DMS 273 (cell line): ENCODE measurements around the gene CD4.
A peak's percentile ranks its signal among the peaks of the same experiment; 100 is the strongest.
"Not testable (repeated sequence)": the region's sequence is repeated elsewhere in the genome, so short reads cannot be mapped to it uniquely, and the experiment has no call there.

Experiments
- DNase-seq: peaks from one replicate; lab custom pipeline; 2025; ENCODE audit not compliant: unreplicated experiment; lab: John Stamatoyannopoulos, UW

CD4 gene

DNA sequence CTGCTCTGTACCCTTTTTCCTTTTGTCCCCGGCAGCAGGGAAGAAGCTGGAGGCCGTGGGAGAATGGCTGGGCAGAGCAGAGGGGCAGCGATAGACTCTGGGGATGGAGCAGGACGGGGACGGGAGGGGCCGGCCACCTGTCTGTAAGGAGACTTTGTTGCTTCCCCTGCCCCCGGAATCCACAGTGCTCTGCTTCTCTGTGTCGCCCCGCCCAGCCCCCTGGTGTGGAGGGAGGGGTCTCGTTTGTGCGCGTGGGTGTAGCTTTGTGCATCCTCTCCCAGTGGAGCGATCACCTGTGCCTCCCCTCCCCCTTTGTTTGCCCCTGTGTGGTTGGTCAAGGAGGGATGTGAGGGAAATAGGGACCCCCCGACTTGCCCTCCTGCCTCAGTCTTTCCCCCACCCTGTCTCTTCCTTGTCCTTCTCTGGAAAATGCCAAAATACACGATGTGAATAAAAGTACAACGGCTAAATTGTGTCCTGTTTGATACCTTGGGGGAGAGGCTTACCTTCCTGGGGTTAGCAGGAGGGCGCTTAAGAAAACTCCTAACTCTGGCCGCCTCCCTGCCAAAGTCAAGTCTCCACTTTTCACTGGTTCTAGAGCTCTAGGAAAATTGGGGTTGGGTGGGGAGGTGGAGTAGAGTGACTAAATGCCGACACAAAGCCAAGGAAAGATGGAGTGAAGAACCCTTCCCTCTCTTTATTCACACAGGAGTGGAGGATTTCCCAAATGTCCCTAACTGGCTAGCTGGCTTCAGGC lies 77.0 kb downstream of the CD4 start:
- DNase-seq: no peak

DNA sequence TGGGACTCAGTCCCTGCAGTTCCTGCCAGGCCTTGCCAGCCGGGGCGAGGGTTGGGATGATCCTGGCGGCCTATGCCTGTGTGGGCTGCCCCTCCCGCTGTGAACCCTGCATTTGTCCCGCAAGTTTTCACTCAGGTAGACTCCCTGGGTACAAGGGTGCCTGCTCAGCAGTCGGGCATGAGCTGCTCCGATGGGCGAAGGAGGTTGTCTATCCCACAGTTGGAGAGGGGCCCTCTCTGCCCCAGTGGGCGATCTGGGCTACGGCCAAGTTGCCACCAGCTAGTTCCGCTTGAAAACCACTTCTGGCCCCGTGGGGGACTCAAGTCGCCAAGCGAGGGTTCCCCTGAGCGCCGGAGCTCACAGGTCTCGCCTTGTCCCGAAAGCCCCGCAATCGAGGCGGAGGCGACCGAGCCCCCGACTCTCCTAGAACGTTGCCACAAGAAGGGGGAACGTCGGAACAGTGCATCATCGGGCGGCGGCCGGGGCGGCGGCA lies 77.6 kb downstream of the CD4 start:
- peak; percentile 69 for DNase-seq

DNA sequence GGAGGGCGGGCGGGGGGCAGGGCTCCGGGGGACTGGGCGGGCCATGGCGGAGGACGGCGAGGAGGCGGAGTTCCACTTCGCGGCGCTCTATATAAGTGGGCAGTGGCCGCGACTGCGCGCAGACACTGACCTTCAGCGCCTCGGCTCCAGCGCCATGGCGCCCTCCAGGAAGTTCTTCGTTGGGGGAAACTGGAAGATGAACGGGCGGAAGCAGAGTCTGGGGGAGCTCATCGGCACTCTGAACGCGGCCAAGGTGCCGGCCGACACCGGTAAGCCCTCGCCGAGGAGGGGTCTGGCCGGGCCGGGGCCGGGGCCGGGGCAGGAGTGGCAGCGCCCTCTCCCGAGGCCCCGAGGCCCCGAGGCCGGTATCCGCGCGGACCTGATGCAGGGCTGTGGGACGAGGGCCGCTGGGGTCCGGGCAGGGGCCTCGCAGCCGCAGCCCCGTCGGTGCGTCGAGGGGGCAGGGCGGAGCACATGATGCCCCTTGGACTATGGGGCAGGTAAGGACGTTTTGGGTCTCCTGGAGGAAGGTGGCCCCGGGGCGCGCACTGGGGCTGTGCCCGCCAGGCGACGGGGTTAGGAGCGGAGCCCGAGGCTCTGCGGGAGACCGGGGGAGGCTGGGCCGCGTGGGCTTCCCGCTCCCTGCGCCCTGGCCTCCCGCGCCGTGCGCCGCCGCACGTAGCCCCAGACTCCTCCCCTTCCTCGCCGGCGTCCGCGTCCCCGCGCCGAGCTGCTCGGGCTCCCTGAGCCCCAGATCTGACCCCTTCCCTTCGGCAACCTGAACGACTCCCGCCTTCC lies 78.3 kb downstream of the CD4 start, which contains the start of gene TPI1:
TSS of gene TPI1 (plus strand) at position 119 of the 798 bp plus-strand sequence. CDS start at position 155, 36 bp downstream.
- DNase-seq: peak; percentile 78

DNA sequence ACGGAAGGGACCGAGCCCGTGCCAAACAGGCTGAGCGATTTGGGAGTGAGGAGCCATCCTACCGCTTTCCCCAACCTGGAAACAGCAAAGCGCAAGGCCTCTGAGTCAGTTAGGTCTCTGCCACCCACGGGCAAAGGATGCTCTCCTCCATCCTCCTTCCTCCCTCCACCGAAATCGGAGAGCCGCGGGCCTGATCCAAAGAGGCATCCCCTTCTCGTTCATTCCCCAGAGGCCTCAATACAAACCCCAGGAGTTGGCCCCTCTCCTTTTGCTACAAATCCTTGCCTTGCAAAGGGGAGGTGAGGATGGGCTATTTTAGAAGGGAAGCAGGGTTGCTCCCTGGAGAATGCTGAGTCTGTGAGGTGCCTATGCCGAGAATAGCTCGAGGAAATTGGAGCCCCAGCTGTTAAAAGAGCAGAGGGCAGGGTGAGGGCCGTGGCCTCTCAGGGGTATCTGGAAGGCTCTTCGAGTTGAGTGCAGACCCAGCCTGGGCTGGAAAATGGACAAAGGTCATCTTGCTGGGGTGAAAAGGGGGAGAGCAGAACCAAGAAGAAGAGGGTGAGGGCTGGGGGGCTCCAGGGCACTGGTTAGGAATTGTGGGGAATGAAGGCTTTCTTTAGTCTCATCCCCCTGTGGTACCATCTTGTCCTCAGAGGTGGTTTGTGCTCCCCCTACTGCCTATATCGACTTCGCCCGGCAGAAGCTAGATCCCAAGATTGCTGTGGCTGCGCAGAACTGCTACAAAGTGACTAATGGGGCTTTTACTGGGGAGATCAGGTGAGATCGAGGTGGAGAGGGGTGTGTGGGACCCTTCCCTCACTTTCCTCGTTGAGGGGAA lies 79.1 kb downstream of the CD4 start:
- peak; percentile 44 for DNase-seq

DNA sequence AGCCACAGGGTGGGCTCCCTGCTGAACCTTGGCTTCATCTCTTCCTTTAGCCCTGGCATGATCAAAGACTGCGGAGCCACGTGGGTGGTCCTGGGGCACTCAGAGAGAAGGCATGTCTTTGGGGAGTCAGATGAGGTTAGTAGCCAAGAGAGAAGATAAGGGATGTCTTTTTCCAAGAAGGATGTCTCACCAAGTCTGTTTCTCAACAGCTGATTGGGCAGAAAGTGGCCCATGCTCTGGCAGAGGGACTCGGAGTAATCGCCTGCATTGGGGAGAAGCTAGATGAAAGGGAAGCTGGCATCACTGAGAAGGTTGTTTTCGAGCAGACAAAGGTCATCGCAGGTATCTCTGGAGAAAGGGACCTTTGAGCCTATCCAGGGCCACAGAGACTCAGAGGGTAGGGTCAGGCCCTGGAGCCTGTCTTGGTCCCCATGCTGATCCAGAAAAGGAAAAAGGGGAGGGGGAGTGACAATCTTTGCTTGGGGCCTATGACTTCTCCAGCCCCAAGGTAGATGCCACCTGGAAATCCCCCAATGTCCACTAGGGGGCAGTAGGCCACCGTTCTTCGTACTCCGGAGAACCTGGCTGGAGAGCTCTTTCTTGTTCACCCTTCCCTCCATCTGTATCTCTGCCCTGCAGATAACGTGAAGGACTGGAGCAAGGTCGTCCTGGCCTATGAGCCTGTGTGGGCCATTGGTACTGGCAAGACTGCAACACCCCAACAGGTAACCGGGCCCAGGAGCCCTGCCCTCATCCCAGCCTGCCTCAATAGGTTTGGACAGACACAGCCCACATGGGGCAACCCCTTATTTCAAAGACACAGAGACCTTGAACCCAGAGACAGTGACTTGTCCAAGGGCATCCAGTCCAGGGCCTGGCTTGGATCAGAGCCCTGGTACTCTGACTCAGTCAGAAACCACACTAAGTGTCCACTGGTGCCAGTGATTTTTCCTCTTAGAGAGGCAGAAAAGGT lies 80.0 kb downstream of the CD4 start:
- DNase-seq: peak; percentile 87

DNA sequence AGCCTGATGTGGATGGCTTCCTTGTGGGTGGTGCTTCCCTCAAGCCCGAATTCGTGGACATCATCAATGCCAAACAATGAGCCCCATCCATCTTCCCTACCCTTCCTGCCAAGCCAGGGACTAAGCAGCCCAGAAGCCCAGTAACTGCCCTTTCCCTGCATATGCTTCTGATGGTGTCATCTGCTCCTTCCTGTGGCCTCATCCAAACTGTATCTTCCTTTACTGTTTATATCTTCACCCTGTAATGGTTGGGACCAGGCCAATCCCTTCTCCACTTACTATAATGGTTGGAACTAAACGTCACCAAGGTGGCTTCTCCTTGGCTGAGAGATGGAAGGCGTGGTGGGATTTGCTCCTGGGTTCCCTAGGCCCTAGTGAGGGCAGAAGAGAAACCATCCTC lies 81.0 kb downstream of the CD4 start:
- not testable (repeated sequence) for DNase-seq
